WI38 (cell line): ENCODE measurements around the gene FBXL4.

Experiments used
- H3K4me3 ChIP-seq: 2 replicates; pipeline ENCODE4 v1.5.1; 2011; ENCODE audit warnings: low read depth, mild to moderate bottlenecking, control low read depth, low read length
- TF ChIP-seq, protein P1 (sequence below): IDR thresholded peaks from 2 replicates; pipeline ENCODE4 v1.5.1; 2012; ENCODE audit warnings: low read depth, mild to moderate bottlenecking, control low read depth, low read length

Gene FBXL4

DNA sequence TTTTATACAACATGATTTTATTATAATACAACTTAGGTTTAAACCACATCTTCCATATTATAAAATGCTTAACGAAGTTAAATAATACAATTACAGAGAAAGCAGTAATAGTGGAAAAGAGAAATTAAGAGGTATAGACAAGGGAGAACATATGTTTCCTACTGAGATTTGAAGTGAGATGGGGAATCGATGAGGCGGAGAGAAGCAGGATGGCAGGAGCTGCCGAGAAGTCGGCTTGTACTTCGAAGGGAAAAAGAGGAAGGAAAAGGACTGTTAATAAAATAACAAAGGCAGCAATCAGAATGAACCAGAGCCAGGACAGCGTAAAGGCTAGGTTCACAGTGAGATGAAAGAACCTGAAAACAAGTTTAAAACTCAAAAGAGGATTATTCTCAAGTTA, 15.4 kb downstream of the FBXL4 start:
- TF ChIP-seq, protein P1, sequence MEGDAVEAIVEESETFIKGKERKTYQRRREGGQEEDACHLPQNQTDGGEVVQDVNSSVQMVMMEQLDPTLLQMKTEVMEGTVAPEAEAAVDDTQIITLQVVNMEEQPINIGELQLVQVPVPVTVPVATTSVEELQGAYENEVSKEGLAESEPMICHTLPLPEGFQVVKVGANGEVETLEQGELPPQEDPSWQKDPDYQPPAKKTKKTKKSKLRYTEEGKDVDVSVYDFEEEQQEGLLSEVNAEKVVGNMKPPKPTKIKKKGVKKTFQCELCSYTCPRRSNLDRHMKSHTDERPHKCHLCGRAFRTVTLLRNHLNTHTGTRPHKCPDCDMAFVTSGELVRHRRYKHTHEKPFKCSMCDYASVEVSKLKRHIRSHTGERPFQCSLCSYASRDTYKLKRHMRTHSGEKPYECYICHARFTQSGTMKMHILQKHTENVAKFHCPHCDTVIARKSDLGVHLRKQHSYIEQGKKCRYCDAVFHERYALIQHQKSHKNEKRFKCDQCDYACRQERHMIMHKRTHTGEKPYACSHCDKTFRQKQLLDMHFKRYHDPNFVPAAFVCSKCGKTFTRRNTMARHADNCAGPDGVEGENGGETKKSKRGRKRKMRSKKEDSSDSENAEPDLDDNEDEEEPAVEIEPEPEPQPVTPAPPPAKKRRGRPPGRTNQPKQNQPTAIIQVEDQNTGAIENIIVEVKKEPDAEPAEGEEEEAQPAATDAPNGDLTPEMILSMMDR = no peak
- no peak overlapping the region for H3K4me3 ChIP-seq

DNA sequence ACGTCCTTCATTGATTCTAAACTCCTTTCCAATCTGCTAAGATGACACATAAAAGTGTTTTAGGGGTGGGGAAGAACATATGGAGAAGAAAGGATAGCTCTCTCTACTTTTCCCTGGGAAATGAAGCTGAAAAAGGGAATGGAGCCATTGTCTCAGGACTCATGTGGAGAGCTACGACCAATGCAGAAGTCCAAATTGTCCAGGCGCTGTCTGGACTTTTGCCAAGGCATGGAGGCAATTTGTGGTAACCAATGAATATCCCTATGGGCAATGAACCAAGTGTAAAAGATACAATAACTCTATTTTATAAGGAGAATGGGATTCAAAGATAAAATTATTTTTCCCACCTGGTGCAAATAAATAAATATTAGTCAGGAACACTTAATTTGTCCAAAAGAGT, 16.1 kb downstream of the FBXL4 start:
- TF ChIP-seq, protein P1 = no peak
- no peak overlapping the region for H3K4me3 ChIP-seq

- H3K4me3 ChIP-seq = no peak overlapping the region
- TF ChIP-seq, protein P1 = no peak
These were observed 18.2 kb downstream of the FBXL4 start for GRCh38 chr6:98929498-98930060.

- H3K4me3 ChIP-seq = no peak overlapping the region
- TF ChIP-seq, protein P1 = no peak
These were observed 19.1 kb downstream of the FBXL4 start for GRCh38 chr6:98928688-98929087.

- TF ChIP-seq, protein P1 = no peak
- H3K4me3 ChIP-seq = no peak overlapping the region
These were observed 20.2 kb downstream of the FBXL4 start for GRCh38 chr6:98927534-98927933.

DNA sequence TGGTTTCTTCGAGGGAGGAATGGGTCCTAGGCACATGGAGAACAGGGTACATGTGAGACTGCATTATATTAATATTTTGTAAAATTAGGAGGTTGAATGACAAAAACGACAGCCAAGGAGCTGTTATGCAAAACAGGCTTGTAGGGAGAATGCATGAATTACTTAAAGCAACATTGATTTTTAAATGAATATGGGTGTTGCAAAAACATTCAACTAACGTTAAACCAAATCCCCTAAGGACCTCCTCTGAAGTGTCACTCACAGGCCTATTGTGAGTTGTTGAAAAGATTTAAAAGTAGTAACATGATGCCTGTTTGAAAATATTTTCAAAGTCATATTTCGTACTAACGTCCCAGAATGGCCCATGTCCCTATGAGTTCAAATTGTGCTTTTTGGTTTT, 21.9 kb downstream of the FBXL4 start:
- TF ChIP-seq, protein P1 = no peak
- H3K4me3 ChIP-seq = no peak overlapping the region

GRCh38 chr6:98924647-98925046, 23.1 kb downstream of the FBXL4 start:
- TF ChIP-seq, protein P1 = no peak

More at GRCh38 chr6:98924647-98925046, 23.1 kb downstream of the FBXL4 start:
- H3K4me3 ChIP-seq = no peak overlapping the region
